HG02852 (cell line): Measurements from ENCODE around the gene TSLP.

Experiments
- ATAC-seq: cut with Tn5 transposase; IDR thresholded peaks from one replicate; pipeline ENCODE4 v1.9.1; 2021; ENCODE audit warnings: mild to moderate bottlenecking, moderate library complexity; ENCODE audit not compliant: unreplicated experiment

Gene TSLP

DNA sequence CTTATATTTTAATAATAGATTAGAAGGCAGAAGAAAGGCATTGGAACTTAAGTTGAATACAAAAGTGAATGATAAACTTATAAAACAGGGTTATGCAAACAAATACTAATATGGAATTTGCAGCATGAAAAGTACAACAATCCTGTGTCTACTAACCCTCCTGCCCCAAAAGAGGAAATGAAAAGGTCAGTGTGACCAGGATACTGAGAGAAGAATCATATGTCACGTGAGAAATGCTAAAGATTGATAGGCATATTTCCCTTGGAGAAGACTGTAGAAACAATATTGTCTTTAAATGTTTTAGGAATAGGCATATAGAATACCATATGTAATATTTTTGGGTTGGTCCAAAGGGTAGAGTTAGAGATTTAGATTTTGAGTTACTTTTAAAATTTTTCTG, 24.5 kb downstream of the TSLP start:
- no peak for ATAC-seq

DNA sequence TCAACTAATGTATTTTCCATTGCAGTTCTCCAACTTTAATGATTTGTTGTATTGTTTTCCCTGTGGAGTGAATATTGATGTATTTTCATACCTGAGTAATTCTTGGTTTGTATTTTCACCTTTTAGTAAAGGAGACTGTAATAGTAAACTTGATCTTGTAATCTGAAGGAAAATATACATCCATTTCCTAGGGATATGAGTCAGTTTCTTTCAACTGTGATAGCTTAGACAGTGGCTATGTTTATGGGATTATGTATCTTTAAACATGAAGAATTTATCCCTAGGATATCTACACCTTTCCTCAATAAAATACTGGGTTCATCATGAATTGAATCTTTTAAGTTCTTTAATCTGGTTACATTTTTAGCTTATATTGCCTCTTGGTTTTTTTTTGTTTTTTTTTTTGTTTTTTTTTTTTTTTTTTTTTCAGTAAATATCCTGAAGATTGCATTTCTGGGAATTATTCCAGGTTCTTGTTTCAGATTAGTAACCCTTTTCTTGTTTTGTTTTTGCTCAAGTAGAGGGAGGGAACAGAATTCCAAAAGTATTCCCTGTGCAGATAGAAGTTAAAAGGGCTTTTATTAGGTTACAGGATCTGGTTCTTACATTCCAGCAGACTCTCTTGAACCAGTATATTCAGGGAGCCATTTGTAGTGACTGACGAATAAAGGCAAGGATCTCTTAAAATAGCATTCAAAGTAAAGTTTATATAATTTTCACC, 27.7 kb downstream of the TSLP start:
- no peak for ATAC-seq

DNA sequence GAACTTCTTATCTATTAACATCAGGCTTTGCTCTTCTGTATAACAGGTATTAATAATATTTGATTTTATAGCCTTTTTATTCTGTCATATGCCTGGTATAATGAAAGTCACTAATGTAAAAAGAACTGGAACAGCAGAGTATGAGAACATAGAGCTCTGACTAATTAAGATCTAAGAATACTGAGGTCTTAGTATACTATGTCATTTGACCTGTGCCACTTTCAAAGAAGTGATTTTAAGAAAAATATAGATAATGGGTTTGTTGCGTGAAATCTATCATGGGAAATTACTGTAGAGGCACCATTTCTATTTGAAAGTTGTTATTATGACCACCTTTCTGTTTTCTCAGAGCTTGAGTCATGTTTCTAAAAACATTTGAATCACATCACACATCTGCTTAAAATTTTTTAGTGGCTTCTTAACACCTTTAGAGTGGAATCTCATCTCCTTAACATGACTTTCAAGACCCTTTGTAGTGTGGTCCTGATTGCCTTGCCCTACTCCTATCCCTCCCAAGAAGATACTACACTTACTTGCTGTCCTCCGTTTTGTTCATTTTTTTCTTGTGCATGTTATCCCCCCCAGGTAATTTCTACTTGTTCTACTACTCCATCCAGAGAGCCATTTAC, 34.9 kb downstream of the TSLP start:
- no peak for ATAC-seq

DNA sequence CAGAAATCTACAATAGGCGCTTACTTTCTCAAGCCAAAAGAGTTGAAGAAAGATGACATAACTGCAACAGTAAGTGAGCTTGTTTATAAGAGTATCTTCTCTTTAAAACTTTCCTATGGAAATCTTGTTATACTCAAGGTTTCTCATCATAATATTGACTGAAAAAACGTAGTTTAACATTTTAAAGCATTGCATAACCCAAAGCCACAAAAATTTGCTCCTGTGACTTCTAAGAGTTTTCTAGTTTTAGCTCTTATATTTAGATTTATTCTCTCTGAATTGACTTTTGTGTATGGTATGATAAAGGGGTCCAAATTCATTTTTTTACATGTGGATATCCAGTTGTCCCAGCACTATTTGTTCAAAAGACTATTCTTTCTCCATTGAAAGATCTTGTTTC, 35.9 kb downstream of the TSLP start:
- ATAC-seq, result no peak

DNA sequence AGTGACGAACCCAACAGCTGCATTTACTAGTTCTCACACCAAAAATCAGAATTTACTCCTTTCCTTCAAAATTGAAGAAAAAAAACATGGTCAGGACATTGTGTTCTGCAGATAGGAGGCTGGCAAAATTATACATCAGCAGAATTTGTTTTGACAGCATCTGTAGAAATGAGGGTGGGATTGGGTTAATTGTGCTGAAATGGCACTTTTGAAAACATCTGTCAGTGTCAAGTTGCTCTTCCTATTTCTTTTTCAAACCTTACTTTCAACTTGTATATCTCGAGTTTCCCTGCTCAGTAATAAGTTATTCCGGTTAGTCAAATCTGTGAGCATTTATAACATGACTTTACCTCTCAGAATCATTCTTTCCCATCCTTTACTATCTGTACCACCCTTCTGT, 40.4 kb downstream of the TSLP start:
- no peak for ATAC-seq

DNA sequence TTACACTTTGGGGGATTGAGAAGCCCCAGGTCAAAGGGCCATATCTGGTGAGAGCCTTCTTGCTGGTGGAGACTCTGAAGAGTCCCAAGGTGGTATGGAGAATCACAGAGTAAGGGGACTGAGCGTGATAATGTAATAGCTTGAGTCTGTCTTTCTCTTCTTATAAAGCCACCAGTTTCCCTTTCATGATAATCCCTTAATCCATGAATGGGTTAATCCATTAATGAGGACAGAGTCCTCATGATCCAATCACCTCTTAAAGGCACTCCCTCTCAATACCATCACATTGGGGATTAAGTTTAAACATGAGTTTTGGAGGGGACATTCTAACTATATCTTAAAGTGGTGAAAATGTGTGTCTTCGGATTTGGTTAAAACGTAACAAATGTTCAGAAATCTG, 42.2 kb downstream of the TSLP start:
- ATAC-seq, result no peak

DNA sequence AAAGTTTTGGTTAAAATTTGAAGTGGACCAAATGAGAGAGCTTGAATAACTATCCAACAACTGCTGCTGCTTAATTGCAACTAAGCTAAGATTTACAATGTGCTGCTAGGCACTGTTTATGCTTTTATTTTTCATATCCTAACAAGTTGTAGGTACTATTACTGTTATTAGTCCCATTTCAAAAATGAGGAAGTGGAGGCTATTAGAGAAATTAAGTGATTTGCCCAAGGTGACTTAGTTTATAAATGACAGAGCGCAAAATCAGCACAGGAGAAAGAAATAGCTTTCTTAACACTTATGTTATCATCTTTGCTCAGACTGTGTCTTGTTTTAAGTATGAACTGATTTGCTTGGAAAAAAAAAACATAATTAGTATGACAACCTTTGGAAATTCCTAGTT, 43.7 kb downstream of the TSLP start:
- no peak for ATAC-seq

DNA sequence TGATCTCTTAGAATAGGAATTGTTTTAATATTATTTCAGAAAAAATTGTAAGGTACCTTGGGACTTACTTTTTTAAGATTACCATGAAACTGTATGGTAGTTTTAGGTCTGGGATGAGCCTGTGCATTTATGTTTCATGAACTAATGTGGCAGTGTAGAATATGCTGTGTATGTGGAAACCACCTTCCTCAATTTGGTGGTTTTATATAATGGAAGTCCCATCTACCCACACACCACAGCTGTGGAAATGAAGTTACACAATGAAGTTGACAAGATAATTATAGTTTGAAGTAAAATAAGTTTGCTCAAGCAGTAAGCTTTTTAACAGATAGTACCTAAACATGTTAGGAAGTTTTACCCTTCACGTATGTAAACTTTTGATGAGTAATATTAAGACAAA, 45.0 kb downstream of the TSLP start:
- ATAC-seq, result no peak

DNA sequence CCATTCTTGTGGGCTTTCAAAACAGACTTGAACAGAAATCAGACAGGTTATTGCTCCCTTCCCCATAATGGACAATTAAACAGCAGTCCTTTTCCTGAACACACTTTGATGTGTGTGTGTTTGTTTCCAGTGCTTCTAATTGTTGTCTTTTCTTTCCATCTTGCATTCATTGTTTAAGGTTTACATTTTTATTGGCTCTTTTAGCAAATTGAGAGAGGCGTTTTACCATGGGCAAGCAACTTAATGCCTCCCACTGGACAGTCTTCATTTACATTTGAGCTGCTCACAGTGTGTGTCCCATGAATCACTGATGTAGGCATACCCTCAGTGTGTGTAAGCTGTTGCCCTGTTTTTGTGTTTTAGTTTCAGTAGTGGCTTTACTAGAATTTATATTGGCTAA, 45.6 kb downstream of the TSLP start:
- ATAC-seq, result no peak

DNA sequence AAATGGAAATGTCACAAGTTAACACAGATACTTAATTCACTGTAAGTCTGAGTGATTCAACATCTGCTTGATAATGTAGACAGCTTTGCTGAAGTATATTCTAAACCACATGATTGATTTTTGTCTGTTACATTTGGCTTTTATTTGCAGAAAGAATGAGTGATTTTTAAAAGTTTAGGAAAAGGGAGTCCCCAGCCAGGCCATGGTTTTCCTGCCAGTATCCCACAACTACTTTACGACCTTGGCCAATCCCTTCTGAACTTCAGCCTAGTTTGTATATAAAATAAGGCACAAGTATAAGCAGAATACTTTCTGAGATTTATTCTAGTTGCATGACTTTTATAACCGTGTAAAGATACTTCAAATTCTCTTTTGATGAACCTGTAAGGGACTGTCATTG, 47.7 kb downstream of the TSLP start:
- no peak for ATAC-seq

DNA sequence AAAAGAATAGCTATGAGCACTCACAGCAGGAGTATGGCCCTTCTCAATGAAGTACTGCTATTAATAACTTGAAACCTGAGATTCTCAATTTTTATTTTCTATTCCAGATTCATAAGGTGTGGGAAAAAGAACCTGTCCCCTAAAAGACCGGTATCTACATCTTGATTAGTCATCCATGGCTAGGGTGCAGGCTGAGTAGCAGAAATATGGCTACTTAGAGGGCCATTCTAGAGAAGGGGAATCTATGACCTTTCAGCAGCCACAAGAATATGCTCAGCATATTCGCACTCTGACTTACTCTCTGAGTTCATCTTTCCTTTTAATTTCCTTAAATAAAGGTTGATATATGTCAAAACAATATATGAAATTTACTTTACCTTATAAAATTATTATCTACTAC, 48.3 kb downstream of the TSLP start:
- ATAC-seq, result peak; percentile 57

DNA sequence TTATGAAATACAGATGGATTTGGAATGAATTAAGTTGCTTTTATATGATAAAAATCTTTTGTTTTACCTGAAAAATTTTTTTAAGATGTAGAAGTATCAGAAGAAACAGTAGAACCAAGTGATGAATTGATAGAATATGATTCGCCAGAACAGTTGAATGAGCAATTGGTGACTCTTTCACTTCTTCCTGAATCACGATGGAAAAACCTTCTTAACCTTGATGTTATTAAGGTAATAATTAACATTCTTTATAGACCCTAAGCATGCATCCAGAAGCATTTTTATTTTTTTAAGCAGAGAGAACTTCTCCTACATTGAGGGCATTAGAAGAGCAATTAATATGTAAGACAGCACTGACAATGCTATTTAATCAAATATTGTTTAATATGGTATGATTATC, 49.4 kb downstream of the TSLP start:
- ATAC-seq, result no peak

DNA sequence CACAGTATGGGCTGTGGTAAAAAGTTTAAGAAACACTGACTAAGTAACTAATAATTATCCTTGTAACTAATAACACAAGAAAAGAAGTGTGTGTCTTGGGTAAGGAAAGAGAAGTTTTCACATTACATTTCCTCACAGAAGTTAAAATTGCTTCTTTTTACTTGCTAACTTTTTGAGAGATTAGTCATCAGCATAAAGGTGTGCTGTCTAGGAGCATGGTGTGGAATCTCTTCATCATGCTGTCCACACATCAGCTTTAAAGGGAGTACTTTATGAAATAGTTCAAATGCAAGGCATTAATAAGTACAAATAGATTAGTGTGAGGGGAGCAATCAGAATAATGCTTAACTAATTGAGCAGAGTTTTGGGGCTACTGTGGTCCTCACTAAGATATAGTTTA, 50.4 kb downstream of the TSLP start:
- ATAC-seq, result no peak

DNA sequence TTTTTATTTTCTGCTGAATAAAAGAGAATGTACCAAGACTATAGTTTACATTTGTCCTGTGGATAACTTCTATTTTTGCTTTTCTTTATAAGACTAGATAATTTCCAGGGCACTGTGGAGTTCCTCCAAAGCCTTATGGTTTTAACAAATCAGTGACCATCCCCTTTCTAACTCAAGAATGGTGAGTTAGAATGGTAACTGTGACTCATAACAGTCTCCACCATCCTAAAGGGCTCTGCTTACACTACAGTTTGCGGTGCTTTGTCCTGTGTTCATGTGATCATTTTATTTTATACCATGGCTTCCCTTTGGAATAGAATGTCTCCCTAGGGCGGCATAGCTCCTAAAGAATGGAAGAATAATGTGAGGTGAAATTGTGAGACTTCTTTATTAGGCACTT, 50.9 kb downstream of the TSLP start:
- no peak for ATAC-seq

DNA sequence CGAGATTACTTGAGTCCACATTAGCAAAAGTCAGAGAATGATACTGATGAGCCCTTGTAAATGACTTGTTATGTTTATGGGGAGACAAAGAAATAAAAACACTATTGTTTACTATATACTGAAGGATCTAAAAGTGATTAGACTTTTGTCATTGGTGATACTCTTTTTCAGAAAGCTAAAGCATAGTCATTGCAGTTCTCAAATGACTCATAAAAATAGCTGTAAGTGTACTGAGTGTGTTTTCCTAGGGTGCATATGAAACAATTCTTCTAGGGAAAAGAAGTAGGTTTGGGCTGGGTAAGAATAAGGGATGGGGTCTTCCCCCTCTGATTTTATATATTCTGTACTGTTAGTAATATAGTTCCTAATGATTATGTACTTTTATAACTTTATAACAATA, 53.3 kb downstream of the TSLP start:
- ATAC-seq, result no peak

DNA sequence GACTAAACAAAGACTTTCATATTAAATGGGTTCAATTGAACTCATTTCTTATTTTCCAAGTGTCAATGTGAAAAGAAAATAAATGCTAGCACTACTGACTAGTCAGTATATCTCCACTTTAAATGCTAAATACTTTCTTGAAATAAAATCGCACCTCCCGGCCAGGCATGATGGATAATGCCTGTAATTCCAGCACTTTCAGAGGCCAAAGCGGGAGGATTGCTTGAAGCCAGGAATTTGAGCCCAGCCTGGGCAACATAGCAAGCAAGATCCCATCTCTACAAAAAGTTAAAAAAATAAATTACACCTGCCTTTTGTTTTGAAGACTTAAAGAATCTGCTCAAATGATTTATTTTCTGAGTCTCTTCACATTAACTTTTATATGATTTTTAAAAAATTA, 55.4 kb downstream of the TSLP start:
- no peak for ATAC-seq
